IMR-90 (cell line): ENCODE results near the gene PAFAH1B2. TPM values are rescaled to one million over a fixed set of nuclear protein-coding genes. Genes with fewer than 3 reads are reported as not detected.

ENCODE experiments used
- ATAC-seq: fragments of 200-7000 bp; cut with Tn5 transposase; 2 replicates; pipeline ENCODE4 v1.9.1; 2020; ENCODE audit warnings: low read depth, mild to moderate bottlenecking, moderate library complexity
- BruUV-seq: library from RNA; stranded (reverse); fragments of 400-500 nt; replicated peaks from 2 replicates; lab custom pipeline; 2021; lab: Mats Ljungman, UMichigan
- CTCF ChIA-PET: fragments of 300-600 bp; formaldehyde crosslinking; extraction: SDS; loops from one replicate; lab custom pipeline; 2021; ENCODE audit warnings: antibody characterized with exemption; lab: Yijun Ruan, JAX
- POLR2A ChIA-PET: fragments of 300-600 bp; sonication (Branson Sonifier 250); formaldehyde crosslinking; loops from one replicate; lab custom pipeline; 2022; ENCODE audit warnings: antibody characterized with exemption; ENCODE audit not compliant: unreplicated experiment; lab: Charles Lee
- DNase-seq: peaks from one replicate; pipeline ENCODE4 v3.0.0; 2013
- H2AFZ ChIP-seq: replicated peaks from 2 replicates; pipeline ENCODE3; 2013; ENCODE audit warnings: low read length, mild to moderate bottlenecking; ENCODE audit not compliant: poor library complexity
- H2AK5ac ChIP-seq: 2 replicates; pipeline ENCODE4 v1.6.1; 2013; ENCODE audit warnings: low read depth, low read length, inconsistent platforms
- H2AK9ac ChIP-seq: replicated peaks from 2 replicates; pipeline ENCODE3; 2013; ENCODE audit warnings: mild to moderate bottlenecking, low read depth, low read length, moderate library complexity; ENCODE audit not compliant: poor library complexity
- H2BK120ac ChIP-seq: 2 replicates; pipeline ENCODE4 v1.6.1; 2013; ENCODE audit warnings: low read depth, low read length, inconsistent platforms
- H2BK15ac ChIP-seq: 3 replicates; pipeline ENCODE4 v1.6.1; 2013; ENCODE audit warnings: low read depth, low read length, inconsistent platforms
- H2BK20ac ChIP-seq: 2 replicates; pipeline ENCODE4 v1.6.1; 2013; ENCODE audit warnings: low read depth, mild to moderate bottlenecking, inconsistent platforms, low read length, moderate library complexity
- H2BK5ac ChIP-seq: 2 replicates; pipeline ENCODE4 v1.6.1; 2013; ENCODE audit warnings: mild to moderate bottlenecking, low read depth, low read length, inconsistent platforms; ENCODE audit not compliant: poor library complexity, severe bottlenecking
- H3K14ac ChIP-seq: replicated peaks from 2 replicates; pipeline ENCODE4 v1.6.1; 2013; ENCODE audit warnings: low read depth, low read length, inconsistent platforms
- H3K18ac ChIP-seq: 2 replicates; pipeline ENCODE4 v1.6.1; 2013; ENCODE audit warnings: low read depth, low read length, control low read depth
- H3K23ac ChIP-seq: 2 replicates; pipeline ENCODE4 v1.6.1; 2013; ENCODE audit warnings: low read depth, low read length, inconsistent platforms
- H3K27ac ChIP-seq: 2 replicates; pipeline ENCODE4 v1.5.1; 2013; ENCODE audit warnings: mild to moderate bottlenecking, control low read depth, low read length; ENCODE audit not compliant: insufficient read depth
- H3K27me3 ChIP-seq: 2 replicates; pipeline ENCODE4 v1.6.1; 2013; ENCODE audit warnings: low read length; ENCODE audit not compliant: control insufficient read depth, insufficient read depth
- H3K36me3 ChIP-seq: 2 replicates; pipeline ENCODE4 v1.6.1; 2013; ENCODE audit warnings: low read length, mixed read lengths; ENCODE audit not compliant: control insufficient read depth, insufficient read depth
- H3K4ac ChIP-seq: 2 replicates; pipeline ENCODE4 v1.6.1; 2013; ENCODE audit warnings: low read depth, low read length, inconsistent platforms
- H3K4me1 ChIP-seq: 2 replicates; pipeline ENCODE4 v1.6.1; 2013; ENCODE audit warnings: low read length, mixed read lengths; ENCODE audit not compliant: control insufficient read depth, insufficient read depth
- H3K4me2 ChIP-seq: 2 replicates; pipeline ENCODE4 v1.6.1; 2013; ENCODE audit warnings: low read depth, mild to moderate bottlenecking, control low read depth, low read length, moderate library complexity
- H3K4me3 ChIP-seq: 2 replicates; pipeline ENCODE4 v1.5.1; 2013; ENCODE audit warnings: low read depth, mild to moderate bottlenecking, control low read depth, low read length, moderate library complexity; ENCODE audit not compliant: insufficient read depth
- H3K56ac ChIP-seq: 2 replicates; pipeline ENCODE4 v1.6.1; 2013; ENCODE audit warnings: low read length, inconsistent platforms; ENCODE audit not compliant: insufficient read depth; ENCODE audit errors: extremely low read depth
- H3K79me1 ChIP-seq, 2 experiments: 2 replicates each; pipeline ENCODE4 v1.6.1; 2013; ENCODE audit warnings: low read length in 2 of 2, inconsistent platforms in 1 of 2, low read depth in 1 of 2
- H3K9ac ChIP-seq: 2 replicates; pipeline ENCODE4 v1.6.1; 2013; ENCODE audit warnings: low read depth, low read length, control low read depth
- H3K9me1 ChIP-seq: 2 replicates; pipeline ENCODE4 v1.6.1; 2013; ENCODE audit warnings: low read length, inconsistent platforms; ENCODE audit not compliant: insufficient read depth
- H3K9me3 ChIP-seq: 2 replicates; pipeline ENCODE4 v1.6.1; 2013; ENCODE audit warnings: low read length; ENCODE audit not compliant: control insufficient read depth, insufficient read depth
- H4K20me1 ChIP-seq: 2 replicates; pipeline ENCODE4 v1.6.1; 2013; ENCODE audit warnings: low read length, inconsistent platforms; ENCODE audit not compliant: insufficient read depth
- H4K5ac ChIP-seq: 2 replicates; pipeline ENCODE4 v1.6.1; 2013; ENCODE audit warnings: mild to moderate bottlenecking, low read depth, low read length, control low read depth
- H4K8ac ChIP-seq, 2 experiments: 2 replicates each; pipeline ENCODE4 v1.6.1; 2013; ENCODE audit warnings: low read depth in 2 of 2, low read length in 2 of 2, control low read depth in 1 of 2, inconsistent platforms in 1 of 2
- H4K91ac ChIP-seq: 2 replicates; pipeline ENCODE4 v1.6.1; 2013; ENCODE audit warnings: low read depth, low read length, inconsistent platforms; ENCODE audit not compliant: insufficient read depth
- FOS ChIP-seq: fragments of 150-350 bp; IDR thresholded peaks from 2 replicates; pipeline ENCODE4 v1.6.1; 2016; ENCODE audit warnings: low read depth, low read length
- POLR2A ChIP-seq: IDR thresholded peaks from 2 replicates; pipeline ENCODE4 v1.6.1; 2012; ENCODE audit warnings: mild to moderate bottlenecking, low read depth, low read length
- WGBS, 2 experiments: methylation state at CpG; one replicate each; pipeline versions ENCODE4 v1.1.5 to v1.1.7; 2013; ENCODE audit warnings: missing lambda C conversion rate in 2 of 2; ENCODE audit not compliant: insufficient read length in 1 of 2; ENCODE audit errors: extremely low coverage in 2 of 2; 5-methylcytosine and 5-hydroxymethylcytosine counted together
- dilution Hi-C: fragments of 300-500 bp; cut with HindIII; formaldehyde crosslinking; loops from one replicate; pipeline ENCODE4 v1.14.3; 2018; ENCODE audit warnings: low sequenced_read_pairs; ENCODE audit not compliant: unreplicated experiment
- in situ Hi-C: fragments of 300-500 bp; cut with MboI; formaldehyde crosslinking; loops from 3 replicates; pipeline ENCODE4 v1.14.3; 2019; ENCODE audit warnings: low sequenced_read_pairs, inconsistent platforms, mixed read lengths
- intact Hi-C: fragments of 100-400 bp; cut with micrococcal nuclease; formaldehyde crosslinking; loops from 2 replicates; pipeline ENCODE4 v1.10.0; 2022
- polyA plus RNA-seq, 3 experiments: library from polyadenylated mRNA; depleted of rRNA; stranded (reverse); fragments of >200 nt; gene quantifications; 2 replicates each; pipeline ENCODE4 v1.2.3, GENCODE V29; 2012; ENCODE audit warnings: low replicate concordance in 1 of 3
- total RNA-seq: library from RNA; depleted of rRNA; stranded (reverse); fragments of >200 nt; gene quantifications from 2 replicates; pipeline ENCODE4 v1.2.3, GENCODE V29; 2012

PAFAH1B2 gene
- total and polyA plus RNA-seq, 2 of the 4 experiments (the other 2 are of a cell fraction) = 29.8 to 280 TPM

DNA sequence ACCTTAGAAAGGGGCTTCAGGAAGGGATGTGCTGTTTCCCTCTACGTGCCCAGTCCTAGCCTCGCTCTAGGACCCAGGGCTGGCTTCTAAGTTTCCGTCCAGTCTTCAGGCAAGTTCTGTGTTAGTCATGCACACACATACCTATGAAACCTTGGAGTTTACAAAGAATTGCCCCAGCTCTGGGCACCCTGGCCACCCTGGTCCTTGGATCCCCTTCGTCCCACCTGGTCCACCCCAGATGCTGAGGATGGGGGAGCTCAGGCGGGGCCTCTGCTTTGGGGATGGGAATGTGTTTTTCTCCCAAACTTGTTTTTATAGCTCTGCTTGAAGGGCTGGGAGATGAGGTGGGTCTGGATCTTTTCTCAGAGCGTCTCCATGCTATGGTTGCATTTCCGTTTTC is 52.9 kb downstream of the PAFAH1B2 start:
- no peak overlapping the region for H2BK20ac ChIP-seq
- H4K20me1 ChIP-seq = peaks cover 24% of the 10 kb centered on the region
- ChIA-PET POLR2A (interaction anchor here (0.5 kb wide), 1 partner anchor 53 kb away, joined by 7 read pairs; no protein-coding TSS in a partner anchor), CTCF (interaction anchor here (1.0 kb wide), 1 partner anchor 33 kb away, joined by 4 read pairs; no protein-coding TSS in a partner anchor)
- peak overlapping the region; percentile 100; the same call in 1 of the 2 replicates for H3K4ac ChIP-seq
- no peak for ATAC-seq
- no peak overlapping the region for H3K27ac ChIP-seq
- H3K36me3 ChIP-seq = peaks cover 31% of the 10 kb centered on the region
- H4K91ac ChIP-seq = peak overlapping the region; percentile 100; the same call in 1 of the 2 replicates
- TF ChIP-seq POLR2A (peak; percentile 3; the same call in 1 of the 2 replicates), FOS (no peak)
- H3K14ac ChIP-seq = no peak overlapping the region
- H2AK9ac ChIP-seq = no peak overlapping the region
- DNase-seq = no peak
- no peak overlapping the region for H3K18ac ChIP-seq
- H3K4me3 ChIP-seq = no peak overlapping the region
- no peak overlapping the region for H4K5ac ChIP-seq
- peak overlapping the region; percentile 100; the same call in 1 of the 2 replicates for H2AK5ac ChIP-seq
- BruUV-seq = no TSS peak
- H3K9me1 ChIP-seq = peaks cover 9% of the 10 kb centered on the region
- no peak overlapping the region for H3K4me2 ChIP-seq
- no peak overlapping the region for H3K23ac ChIP-seq
- H4K8ac ChIP-seq = no peak overlapping the region; a peak in 2 of 4 replicates
- intact Hi-C loops = no loop called here
- H2BK5ac ChIP-seq = no peak overlapping the region
- H3K56ac ChIP-seq = no peak overlapping the region
- dilution Hi-C loops = no loop called here
- 94% methylated on average over 3 of the region's 7 CpGs; no CpG with 5 or more reads in 1 of the 2 experiments for WGBS, 2 experiments
- no peaks in the 10 kb centered on the region for H3K27me3 ChIP-seq
- peaks cover 23% of the 10 kb centered on the region for H3K4me1 ChIP-seq
- no peak overlapping the region for H2BK15ac ChIP-seq
- in situ Hi-C loops = no loop called here
- no peak overlapping the region for H3K9ac ChIP-seq
- H2BK120ac ChIP-seq = no peak overlapping the region
- peaks cover 10 to 35% of the 10 kb centered on the region in 2 experiments; a peak in 3 of 4 replicates for H3K79me1 ChIP-seq
- H2AFZ ChIP-seq = no peak overlapping the region
- no peaks in the 10 kb centered on the region for H3K9me3 ChIP-seq
